GM21786 (cell line): Measurements from ENCODE around the gene C20orf141.

Source experiments
- ATAC-seq: cut with Tn5 transposase; IDR thresholded peaks from one replicate; pipeline ENCODE4 v1.9.1; 2021; ENCODE audit not compliant: unreplicated experiment

The C20orf141 gene

DNA sequence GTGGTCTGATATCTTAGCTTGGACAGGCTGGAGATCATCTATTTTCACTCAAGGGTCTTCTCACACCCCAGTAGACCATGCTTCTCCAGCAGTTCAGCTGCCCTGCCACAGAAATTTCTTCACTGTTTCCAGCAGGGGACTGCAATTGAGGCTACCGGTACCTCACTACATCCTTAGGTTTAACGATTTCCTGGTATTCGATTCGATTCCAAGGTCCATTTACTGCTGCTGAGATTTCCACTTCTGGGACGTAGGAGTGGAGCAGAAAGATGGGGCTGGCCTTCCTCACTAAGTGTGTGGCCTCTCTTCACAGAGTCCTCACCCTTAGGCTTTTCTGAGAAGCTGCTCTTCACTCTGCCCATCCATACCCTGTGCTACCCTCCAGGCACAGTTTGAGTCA lies 31.9 kb downstream of the C20orf141 start:
- no peak for ATAC-seq

GRCh38 chr20:2847802-2848201 lies 33.0 kb downstream of the C20orf141 start:
- no peak for ATAC-seq

DNA sequence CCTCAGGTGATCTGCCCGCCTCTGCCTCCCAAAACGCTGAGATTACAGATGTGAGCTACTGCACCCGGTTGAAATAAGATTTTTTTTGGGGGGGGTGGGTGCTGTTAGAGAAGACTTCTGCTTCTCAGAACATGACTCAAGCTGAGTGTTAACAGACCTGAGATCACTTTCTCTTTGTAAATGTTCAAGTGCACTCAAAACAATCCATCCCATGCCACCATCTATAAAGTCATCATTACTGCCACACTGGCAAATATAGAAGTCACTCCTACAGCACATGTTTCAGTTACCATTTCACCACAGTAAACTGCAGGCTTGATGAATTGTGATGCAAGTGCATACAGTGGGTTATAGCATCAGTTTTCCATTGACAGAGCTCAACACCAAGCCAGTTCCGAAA lies 34.7 kb downstream of the C20orf141 start:
- ATAC-seq: no peak

- ATAC-seq: no peak
Observed at GRCh38 chr20:2851086-2851485, 36.3 kb downstream of the C20orf141 start.

GRCh38 chr20:2858591-2858990 lies 43.8 kb downstream of the C20orf141 start:
- ATAC-seq: no peak

GRCh38 chr20:2859330-2860121 lies 44.7 kb downstream of the C20orf141 start:
- no peak for ATAC-seq

GRCh38 chr20:2864626-2865025 lies 49.8 kb downstream of the C20orf141 start:
- no peak for ATAC-seq

DNA sequence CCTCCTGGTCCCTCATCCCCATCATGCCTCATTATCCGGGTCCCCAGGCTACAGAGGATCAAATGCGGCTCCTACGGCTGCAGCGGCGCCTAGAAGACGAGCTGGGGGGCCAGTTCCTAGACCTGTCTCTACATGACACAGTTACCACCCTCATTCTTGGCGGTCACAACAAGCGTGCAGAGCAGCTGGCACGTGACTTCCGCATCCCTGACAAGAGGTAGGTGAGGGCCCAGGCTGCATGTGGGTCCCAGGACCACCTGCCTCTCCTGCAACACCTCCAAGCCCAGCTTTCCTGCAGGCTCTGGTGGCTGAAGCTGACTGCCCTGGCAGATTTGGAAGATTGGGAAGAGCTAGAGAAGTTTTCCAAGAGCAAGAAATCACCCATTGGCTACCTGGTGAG lies 50.3 kb downstream of the C20orf141 start:
- no peak for ATAC-seq
